ENCODE measurements around the gene TRIO. TPM values are rescaled to one million over a fixed set of nuclear protein-coding genes. Genes with fewer than 3 reads are reported as not detected.

TRIO gene
- total RNA-seq, 1 experiment from 2014 or later = 68.4 TPM

DNA sequence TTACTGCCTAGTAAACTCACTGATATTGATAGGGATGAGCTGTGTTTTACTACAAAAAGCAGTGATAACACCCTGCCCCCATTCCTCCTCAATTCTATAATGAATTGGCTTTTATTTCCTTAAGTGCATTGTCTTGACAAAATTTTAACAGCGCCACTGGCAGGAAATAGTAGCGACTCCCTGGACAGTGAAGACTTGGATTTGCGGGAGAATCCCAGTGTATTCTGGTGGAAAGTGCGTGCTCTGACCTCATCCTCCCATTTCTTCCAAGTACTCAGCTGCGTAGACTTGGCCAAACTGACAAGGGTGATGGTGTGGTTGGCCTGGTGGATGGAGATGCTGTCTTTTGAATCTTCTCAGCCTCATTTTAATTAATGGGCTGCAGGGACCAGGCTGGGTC, 5.3 kb downstream of the TRIO start:
- no TSS peak for BruUV-seq (replicated peaks)
- DNase-seq (ENCODE audit: low read depth, low spot score) (no peak), ATAC-seq (no peak)
- Histone ChIP-seq H3K4me1 (ENCODE audit: control insufficient read depth in 1 of 2, insufficient read depth in 2 of 2, low read length in 2 of 2) (peaks cover 6 to 33% of the 10 kb centered on the region in 2 experiments), H3K9me2 (ENCODE audit: insufficient read depth) (no peaks in the 10 kb centered on the region), H3K27me3 (ENCODE audit: insufficient read depth, low read length) (no peaks in the 10 kb centered on the region), H2AFZ (ENCODE audit: low read depth, low read length, poor library complexity, severe bottlenecking) (no peak overlapping the region), H3K9me3 (ENCODE audit: control insufficient read depth in 1 of 2, insufficient read depth in 1 of 2, low read depth in 1 of 2, low read length in 2 of 2) (no peaks in the 10 kb centered on the region), H3K4me2 (ENCODE audit: low read length) (no peak overlapping the region), H3K27ac (ENCODE audit: low read depth, low read length) (no peak overlapping the region), H3K79me2 (ENCODE audit: insufficient read depth, low read length) (peaks cover 97% of the 10 kb centered on the region), H3K36me3 (ENCODE audit: control insufficient read depth in 1 of 2, insufficient read depth in 2 of 2, low read length in 2 of 2) (no peaks in the 10 kb centered on the region), H3K4me3 (replicated peaks in 1 of 2; ENCODE audit: low read depth in 1 of 2, low read length in 2 of 2) (no peak overlapping the region), H3K9ac (ENCODE audit: low read length) (no peak overlapping the region), H4K20me1 (ENCODE audit: insufficient read depth) (peaks cover 45% of the 10 kb centered on the region; the same call in 1 of the 2 replicates)
- CTCF ChIA-PET = no interaction called here
- RAD21 ChIA-PET (ENCODE audit: low non-redundant PET in 1 of 2, low total read pairs in 2 of 2, uncharacterized antibody in 2 of 2, unreplicated experiment in 2 of 2) = no interaction called here
- POLR2A ChIA-PET = interaction anchor here (0.7 kb wide), 1 partner anchor 54 kb away, joined by 3 read pairs; no protein-coding TSS in a partner anchor
- TF ChIP-seq, protein P1, sequence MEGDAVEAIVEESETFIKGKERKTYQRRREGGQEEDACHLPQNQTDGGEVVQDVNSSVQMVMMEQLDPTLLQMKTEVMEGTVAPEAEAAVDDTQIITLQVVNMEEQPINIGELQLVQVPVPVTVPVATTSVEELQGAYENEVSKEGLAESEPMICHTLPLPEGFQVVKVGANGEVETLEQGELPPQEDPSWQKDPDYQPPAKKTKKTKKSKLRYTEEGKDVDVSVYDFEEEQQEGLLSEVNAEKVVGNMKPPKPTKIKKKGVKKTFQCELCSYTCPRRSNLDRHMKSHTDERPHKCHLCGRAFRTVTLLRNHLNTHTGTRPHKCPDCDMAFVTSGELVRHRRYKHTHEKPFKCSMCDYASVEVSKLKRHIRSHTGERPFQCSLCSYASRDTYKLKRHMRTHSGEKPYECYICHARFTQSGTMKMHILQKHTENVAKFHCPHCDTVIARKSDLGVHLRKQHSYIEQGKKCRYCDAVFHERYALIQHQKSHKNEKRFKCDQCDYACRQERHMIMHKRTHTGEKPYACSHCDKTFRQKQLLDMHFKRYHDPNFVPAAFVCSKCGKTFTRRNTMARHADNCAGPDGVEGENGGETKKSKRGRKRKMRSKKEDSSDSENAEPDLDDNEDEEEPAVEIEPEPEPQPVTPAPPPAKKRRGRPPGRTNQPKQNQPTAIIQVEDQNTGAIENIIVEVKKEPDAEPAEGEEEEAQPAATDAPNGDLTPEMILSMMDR (IDR thresholded peaks at IDR 0.05 in 2 of 3, conservative IDR thresholded peaks at IDR 0.05 in 1 of 3; ENCODE audit: borderline replicate concordance in 1 of 3, insufficient read depth in 1 of 3, low read depth in 2 of 3, low read length in 2 of 3) = no peak
- TF ChIP-seq SRF (IDR thresholded peaks at IDR 0.05; ENCODE audit: low read depth) (no peak), FOSL1 (IDR thresholded peaks at IDR 0.05; ENCODE audit: low read depth) (no peak), ZNF274 (IDR thresholded peaks at IDR 0.05; ENCODE audit: low read depth, low read length) (no peak), POLR2A (IDR thresholded peaks at IDR 0.05; ENCODE audit: borderline replicate concordance, extremely low read depth, insufficient read depth, insufficient read length) (no peak), EZH2 (IDR thresholded peaks at IDR 0.05) (no peak), CBX3 (IDR thresholded peaks at IDR 0.05; ENCODE audit: low read depth) (no peak), ELF1 (IDR thresholded peaks at IDR 0.05; ENCODE audit: borderline replicate concordance, low read depth) (no peak), SIN3A (IDR thresholded peaks at IDR 0.05; ENCODE audit: low read depth) (no peak), JUND (IDR thresholded peaks at IDR 0.05) (no peak), YY1 (IDR thresholded peaks at IDR 0.05; ENCODE audit: extremely low read depth, insufficient replicate concordance, low read depth, low read length) (no peak), SP1 (IDR thresholded peaks at IDR 0.05; ENCODE audit: low read depth) (no peak), ZFX (IDR thresholded peaks at IDR 0.05) (no peak), EGR1 (IDR thresholded peaks at IDR 0.05; ENCODE audit: low read depth) (no peak), CEBPB (IDR thresholded peaks at IDR 0.05; ENCODE audit: low read depth) (no peak), RAD21 (IDR thresholded peaks at IDR 0.05; ENCODE audit: low read depth) (no peak), EZH2phosphoT487 (IDR thresholded peaks at IDR 0.05; ENCODE audit: borderline replicate concordance) (no peak)
- TF ChIP-seq, protein P2, sequence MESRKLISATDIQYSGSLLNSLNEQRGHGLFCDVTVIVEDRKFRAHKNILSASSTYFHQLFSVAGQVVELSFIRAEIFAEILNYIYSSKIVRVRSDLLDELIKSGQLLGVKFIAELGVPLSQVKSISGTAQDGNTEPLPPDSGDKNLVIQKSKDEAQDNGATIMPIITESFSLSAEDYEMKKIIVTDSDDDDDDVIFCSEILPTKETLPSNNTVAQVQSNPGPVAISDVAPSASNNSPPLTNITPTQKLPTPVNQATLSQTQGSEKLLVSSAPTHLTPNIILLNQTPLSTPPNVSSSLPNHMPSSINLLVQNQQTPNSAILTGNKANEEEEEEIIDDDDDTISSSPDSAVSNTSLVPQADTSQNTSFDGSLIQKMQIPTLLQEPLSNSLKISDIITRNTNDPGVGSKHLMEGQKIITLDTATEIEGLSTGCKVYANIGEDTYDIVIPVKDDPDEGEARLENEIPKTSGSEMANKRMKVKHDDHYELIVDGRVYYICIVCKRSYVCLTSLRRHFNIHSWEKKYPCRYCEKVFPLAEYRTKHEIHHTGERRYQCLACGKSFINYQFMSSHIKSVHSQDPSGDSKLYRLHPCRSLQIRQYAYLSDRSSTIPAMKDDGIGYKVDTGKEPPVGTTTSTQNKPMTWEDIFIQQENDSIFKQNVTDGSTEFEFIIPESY (IDR thresholded peaks at IDR 0.05; ENCODE audit: extremely low read depth, insufficient replicate concordance, low read length) = no peak
- TF ChIP-seq, protein P3, sequence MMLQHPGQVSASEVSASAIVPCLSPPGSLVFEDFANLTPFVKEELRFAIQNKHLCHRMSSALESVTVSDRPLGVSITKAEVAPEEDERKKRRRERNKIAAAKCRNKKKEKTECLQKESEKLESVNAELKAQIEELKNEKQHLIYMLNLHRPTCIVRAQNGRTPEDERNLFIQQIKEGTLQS (IDR thresholded peaks at IDR 0.05) = no peak
- TF ChIP-seq, protein P4, sequence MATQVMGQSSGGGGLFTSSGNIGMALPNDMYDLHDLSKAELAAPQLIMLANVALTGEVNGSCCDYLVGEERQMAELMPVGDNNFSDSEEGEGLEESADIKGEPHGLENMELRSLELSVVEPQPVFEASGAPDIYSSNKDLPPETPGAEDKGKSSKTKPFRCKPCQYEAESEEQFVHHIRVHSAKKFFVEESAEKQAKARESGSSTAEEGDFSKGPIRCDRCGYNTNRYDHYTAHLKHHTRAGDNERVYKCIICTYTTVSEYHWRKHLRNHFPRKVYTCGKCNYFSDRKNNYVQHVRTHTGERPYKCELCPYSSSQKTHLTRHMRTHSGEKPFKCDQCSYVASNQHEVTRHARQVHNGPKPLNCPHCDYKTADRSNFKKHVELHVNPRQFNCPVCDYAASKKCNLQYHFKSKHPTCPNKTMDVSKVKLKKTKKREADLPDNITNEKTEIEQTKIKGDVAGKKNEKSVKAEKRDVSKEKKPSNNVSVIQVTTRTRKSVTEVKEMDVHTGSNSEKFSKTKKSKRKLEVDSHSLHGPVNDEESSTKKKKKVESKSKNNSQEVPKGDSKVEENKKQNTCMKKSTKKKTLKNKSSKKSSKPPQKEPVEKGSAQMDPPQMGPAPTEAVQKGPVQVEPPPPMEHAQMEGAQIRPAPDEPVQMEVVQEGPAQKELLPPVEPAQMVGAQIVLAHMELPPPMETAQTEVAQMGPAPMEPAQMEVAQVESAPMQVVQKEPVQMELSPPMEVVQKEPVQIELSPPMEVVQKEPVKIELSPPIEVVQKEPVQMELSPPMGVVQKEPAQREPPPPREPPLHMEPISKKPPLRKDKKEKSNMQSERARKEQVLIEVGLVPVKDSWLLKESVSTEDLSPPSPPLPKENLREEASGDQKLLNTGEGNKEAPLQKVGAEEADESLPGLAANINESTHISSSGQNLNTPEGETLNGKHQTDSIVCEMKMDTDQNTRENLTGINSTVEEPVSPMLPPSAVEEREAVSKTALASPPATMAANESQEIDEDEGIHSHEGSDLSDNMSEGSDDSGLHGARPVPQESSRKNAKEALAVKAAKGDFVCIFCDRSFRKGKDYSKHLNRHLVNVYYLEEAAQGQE (IDR thresholded peaks at IDR 0.05; ENCODE audit: low read depth) = no peak
- intact Hi-C loops (cut with micrococcal nuclease) = loop anchor here (10.0 kb wide), 1 partner anchor 114 kb away; no protein-coding TSS in a partner anchor

Measured in HCT116 (cell line).